UCSD-AML1 (cell line): Measurements from ENCODE around the gene MPP7.
A peak's percentile ranks its signal among the peaks of the same experiment; 100 is the strongest.
"Not testable (repeated sequence)": the region's sequence is repeated elsewhere in the genome, so short reads cannot be mapped to it uniquely, and the experiment has no call there.

Experiments used
- DNase-seq: peaks from one replicate; lab custom pipeline; 2025; ENCODE audit not compliant: unreplicated experiment; lab: John Stamatoyannopoulos, UW

Gene MPP7

DNA sequence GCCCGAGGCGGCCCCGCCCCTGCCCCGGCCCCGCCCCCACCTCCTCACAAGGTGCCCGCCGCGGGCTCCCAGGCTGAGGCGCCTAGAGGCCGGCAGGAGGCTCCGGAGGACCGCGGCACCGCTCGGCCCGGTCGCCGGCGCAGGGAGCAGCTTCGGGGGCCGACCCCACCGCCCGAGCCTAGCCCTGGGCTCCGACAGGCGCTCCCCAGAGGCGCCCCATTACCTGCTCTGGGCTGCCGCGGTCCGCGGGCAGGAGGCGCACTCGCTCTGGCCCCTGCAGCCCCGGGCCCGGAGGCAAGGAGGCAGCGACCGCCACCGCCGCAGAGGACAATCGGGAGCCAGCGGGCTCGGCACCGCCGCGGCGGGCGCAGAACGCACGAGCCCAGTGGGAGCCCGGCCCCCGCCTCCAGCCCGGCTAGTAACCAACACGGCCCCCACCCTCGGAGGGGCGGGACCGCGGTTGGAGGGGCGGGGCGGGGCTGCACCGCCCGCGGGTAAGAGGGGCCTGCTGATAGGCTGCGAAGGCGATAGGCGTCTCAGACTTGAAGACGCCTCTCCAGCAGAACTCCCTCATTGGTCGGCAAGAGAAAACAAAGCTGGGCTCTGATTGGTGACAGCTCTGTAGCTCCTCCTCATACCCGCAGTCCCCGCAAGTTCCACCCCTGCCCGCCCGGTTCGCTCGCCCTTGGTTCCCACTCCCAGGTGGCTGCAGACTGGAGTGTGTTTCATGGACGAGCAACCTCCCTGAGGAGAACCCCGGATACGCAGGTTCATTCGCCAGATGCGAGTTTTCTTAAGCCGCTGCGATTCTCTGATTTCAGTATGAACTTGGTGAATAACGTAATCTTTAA, at the start of gene MPP7:
TSS of gene MPP7 (minus strand) at position 427 of the 851 bp plus-strand sequence. CDS start 64,460 bp downstream, outside the sequence.
- DNase-seq: peak; percentile 92

DNA sequence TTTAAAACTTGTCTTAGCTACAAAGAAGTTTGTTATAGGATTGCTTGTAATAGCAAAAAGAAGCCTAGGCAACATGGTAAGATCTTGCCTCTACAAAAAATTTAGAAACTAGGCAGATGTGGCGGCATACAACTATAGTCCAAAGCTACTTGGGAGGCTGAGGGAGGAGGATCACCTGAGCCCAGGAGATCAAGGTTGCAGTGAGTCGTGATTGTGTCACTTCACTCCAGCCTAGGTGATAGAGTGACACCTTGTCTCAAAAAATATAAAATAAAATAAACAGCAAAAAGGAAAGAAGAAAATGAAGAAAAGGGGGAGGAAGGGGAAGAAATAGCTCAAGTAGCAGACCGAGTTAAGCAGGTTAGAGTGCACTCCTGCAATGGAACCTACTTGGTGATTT, 47.0 kb upstream of the MPP7 start:
- no peak for DNase-seq

DNA sequence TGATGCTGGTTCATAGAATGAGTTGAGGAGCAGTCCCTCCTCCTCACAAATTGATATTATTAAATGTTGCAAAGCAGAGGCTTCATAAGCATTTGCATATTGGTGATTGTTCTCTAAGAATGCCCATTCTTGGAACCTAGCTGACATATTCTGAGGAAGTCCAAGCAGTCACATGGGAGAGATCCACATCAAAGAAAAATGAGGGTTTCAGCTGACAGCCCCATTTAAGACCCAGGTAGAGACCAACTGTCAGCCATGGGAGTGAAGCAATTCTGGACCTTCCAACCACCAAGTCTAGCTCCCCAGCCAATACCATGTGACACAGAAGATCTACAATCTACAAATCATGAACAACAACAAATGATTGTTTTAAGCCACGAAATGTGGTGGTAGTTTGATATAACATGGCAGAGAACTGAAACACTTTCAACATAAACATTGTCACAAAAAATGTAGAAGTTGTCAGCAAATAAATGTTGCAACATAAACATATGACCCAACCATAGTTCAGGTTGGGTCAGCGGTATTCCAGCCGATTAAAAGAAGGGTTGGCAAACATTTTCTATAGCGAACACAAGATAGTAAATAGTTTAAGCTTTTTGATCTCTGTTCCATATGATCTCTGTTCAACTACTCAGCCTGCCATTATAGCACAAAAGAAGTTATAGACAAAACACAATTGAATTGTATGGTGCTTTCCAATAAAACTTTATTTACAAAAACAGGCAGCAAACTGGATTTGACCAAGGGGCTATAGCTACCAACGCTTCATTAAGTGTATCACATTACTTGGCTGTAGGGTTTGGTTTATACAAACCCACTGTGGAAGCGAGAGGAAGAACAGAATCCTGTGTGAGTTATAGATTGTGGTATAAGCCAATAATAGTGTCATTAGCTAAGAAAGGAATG, 41.4 kb upstream of the MPP7 start:
- no peak for DNase-seq

DNA sequence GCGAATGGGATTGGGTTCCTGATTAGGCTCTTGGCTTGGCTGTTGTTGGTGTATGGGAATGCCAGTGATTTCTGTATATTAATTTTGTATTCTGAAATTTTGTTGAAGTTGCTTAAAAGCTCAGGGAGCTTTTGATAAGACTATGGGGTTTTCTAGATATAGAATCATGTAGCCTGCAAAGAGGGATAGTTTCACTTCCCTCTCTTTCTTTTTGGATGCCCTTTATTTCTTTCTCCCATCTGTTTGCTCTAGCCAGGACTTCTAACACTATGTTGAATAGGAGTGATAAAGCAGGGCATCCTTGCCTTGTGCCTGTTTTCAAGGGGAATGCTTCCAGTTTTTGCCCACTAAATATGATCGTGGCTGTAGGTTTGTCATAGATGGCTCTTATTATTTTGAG, 40.4 kb upstream of the MPP7 start:
- no peak for DNase-seq

DNA sequence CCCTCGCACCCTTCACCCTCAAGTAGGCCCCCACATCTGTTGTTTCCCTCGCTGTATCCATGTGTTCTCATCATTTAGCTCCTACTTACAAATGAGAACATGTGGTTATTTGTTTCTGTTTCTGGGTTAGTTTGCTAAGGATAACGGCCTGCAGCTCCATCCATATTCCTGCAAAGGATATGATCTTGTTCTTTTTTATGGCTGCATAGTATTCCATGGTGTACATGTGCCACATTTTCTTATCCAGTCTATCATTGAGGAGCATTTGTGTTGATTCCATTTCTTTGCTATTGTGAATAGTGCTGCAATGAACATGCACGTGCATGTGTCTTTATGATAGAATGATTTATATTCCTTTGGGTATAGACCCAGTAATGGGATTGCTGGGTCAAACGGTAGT, 38.8 kb upstream of the MPP7 start:
- DNase-seq: not testable (repeated sequence)

DNA sequence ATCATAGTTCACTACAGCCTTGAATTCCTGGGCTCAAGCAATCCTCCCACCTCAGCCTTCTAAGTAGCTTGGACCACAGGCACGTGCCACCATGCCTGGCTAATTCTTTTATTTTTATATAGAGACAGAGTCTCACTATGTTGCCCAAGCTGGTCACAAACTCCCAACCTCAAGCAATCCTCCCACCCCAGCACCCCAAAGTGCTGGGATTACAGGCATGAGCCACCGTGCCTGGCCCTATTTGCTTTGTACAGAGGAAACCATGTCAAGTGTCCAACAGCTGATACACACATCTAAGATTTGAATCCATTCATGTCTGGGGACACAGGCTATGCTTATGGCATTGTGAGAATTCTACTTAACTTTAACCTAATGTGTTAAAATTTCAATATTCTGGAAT, 29.9 kb upstream of the MPP7 start:
- no peak for DNase-seq

DNA sequence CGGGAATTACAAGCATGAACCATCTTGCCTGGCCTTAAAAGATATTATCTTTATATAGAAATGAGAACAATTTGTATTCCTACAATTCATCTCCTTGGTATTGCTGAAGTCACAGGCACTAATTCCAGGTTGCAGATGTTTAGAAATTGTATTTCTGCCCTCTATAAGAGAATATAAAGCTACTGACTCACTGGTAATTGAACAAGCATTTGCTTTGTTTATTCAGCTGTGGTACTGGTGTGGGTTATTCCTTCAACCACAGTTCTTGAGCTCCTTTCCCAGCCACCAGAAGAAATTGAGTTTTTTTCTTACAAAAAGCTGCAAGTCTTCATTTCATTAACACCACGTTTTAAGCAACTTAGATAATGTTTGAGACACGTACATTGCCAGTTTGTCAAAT, 29.0 kb upstream of the MPP7 start:
- DNase-seq: no peak

DNA sequence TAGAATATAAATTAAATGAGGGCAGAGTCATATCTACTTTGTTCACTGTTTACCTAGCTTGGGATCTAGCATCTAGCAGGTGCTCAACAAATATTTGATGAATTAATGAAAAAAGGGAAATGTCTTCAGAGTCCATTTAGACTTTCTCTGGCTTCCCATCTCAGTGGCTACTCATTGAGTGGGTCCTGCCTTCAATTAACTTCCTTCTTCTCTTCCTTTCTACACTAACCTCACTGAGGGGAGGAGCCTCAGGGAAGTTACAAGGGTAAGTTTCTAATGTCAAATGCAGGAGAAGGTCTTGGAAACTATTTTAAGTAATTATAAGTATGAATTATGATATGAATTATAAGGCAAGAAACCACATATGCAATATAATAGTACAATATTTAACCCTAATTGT, 28.2 kb upstream of the MPP7 start:
- no peak for DNase-seq

DNA sequence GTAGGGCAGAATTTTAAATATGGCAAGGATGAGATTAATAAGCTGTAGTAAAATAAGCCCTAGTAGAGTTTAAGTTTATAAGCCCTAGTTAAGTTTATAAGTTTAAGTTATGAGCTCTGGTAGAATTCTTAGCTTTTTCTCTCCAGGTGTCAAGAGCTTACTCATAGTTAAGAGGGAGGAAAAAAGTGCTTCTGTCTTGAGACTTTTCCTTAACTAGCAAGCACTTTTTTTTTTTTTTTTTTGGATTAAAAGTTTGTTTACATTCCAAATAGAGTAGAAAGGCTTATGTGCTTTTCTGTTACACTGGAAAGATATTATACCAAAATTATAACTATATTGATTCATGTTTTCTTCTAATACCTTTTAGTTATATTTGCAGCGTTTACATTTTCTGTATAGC, 25.5 kb upstream of the MPP7 start:
- no peak for DNase-seq

DNA sequence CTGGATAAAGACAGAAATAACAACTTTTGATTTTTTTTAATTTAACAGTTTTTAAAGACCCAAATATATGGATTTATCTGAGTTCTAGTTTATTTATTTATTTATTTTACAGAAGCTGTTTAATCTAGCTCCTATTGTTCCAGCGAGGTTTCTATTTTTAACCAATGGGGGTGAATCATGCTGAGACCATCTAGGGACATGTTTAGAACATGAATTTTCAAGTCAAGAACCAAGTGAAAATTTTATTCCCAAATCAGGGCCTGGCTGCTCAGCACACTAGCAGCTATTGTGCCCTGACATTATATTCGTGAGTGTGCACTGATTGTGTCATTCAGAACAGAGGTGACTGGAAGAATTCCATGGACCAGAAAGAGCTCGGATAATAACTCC, 24.6 kb upstream of the MPP7 start:
- no peak for DNase-seq

DNA sequence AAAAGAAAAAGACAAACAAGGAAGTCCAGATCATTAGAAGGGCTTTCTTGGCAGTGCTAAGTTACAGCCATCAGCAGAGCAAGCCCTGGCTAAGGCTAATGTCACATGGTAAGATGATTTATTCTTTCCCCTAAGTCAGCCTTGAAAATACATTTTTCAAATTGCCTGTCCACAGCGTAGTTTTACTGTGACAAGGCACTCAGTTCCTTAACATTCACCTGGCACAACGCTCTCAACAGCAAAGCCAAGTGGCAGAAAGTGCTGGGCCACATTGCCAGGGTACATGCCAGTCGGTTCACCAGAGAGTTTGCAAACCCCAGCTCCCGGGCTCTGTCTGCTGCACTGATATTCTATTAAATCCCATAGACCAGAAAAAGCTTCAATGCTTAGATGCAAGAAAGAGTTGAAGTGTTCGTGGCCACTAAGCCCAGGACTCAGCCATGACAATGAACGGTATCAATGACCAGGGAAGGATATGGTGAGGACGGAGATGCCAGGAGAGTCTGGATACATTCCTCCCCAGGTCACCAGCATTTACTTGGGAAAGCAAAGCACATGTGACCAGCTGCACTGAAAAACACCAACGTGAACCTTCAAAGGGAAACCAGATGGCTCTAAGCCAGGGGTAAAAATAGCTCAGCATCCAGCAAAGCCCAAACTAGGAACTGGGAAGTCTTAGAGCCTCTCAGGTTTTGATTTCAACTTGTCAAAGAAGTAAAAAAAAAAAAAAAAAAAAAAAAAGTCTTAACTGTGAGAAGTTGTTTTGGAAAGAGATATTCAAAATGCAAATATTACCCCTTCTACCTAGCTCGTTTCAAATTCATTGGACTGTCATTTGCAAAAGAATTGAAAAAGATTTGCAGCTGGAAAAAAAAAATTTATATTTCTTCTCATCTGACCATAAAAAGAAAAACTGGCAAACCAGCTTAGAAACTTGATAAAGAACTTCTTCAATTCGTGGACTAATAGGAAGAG, 23.9 kb upstream of the MPP7 start:
- no peak for DNase-seq

DNA sequence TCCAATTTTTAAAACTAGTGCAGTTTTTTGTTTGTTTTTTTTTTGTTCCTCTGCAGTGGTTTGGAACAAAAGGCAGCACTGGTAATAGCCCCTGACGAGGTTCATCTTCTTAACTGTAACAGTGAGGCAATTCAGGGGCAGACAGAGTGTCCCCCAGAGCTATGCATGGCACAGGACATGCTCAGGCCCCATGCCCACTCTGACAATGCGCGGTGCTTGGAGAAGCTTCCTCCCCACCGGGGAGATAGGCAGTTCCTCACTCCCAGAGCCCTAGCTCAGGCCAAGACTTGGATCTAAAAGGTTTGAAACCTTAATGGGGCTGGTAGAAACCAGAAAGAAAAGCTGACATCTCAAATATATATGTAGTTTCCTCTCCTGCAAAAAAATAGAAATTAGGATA, 17.9 kb upstream of the MPP7 start:
- no peak for DNase-seq

DNA sequence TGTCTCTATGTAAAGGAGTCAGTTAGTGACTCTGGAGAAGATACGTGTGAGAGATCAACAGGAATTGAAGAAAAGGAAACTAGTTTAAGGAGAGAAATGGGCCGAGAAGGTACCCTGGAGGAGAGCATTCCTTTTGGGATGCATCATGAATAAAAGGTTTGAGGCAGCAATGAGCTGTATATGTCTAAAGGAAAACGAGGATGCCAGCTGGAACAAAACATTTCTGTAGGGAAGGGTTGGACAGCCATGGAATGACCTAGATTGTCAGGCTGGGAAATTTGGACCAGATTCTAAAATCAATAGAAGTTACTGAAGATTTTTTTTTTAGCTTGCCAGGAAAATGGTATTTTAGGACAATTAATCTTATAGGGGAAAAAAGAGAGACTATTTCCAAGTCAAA, 17.2 kb upstream of the MPP7 start:
- DNase-seq: no peak

DNA sequence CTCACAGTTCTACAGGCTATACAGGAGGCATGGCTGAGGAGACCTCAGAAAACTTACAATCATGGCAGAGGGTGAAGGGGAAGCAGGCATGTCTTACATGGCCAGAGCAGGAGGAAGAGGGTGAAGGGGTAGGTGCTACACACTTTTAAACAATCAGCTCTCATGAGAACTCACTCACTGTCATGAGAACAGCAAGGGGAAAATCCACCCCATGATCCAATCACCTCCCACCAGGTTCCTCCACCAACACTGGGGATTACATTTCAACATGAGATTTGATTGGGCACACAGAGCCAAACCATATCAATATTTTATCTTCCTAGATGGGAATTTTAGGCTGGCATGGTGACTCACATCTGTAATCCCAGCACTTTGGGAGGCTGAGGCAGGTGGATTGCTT, 16.2 kb upstream of the MPP7 start:
- DNase-seq: not testable (repeated sequence)

DNA sequence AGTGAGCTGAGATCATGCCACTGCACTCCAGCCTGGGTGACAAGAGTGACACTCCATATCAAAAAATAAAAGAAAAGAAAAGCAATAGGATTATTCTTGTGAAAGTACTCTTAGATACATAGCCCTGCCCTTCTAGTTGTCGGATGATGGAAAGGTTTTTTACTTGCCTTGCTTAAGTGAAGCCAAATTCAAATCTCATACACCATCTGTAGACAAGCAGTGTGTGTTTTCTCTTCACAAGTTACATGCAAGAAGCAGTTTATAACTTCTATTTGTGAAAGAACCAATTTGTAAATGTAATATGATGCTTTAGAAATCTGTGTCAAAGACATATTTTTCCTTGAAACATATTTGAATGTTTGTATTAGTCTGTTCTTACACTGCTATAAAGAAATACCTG, 15.8 kb upstream of the MPP7 start:
- no peak for DNase-seq

DNA sequence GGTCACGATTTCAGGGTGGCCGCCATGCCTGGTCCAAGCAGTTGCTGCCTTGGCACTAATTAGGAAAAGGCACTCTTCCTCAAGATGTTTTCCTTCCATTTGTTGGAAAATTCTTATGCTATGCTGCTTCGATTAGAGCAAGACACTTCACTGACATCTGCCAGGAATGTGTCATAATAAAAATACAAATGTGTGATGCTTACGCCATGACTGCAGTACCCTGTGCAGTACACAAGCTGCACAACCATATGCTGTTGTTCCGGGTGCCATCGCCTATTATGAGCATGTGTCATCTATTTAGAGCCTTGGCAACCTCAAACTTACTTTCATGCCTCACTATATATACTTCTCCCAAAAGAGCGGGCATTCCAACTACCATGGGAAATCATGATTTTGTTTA, 14.9 kb upstream of the MPP7 start:
- DNase-seq: no peak

DNA sequence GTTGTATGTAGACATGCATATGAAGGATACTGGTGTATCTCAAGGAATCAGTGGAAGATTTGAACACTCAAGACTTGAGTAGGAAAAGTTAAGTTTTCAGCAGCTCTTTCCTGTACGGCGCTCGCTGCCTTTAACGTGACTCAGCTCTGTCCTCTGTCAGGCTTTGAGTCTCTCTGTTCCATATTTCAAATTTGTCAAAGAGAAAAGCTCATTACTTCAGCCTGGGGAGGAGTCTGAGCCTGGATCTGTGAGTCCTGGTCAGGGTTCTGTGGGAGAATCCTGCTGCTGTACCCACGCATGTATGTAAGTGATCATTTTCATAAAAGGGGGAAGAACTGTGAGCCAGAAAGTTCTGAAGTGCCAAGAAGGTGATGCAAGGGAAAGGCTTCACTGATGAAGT, 13.8 kb upstream of the MPP7 start:
- DNase-seq: no peak

DNA sequence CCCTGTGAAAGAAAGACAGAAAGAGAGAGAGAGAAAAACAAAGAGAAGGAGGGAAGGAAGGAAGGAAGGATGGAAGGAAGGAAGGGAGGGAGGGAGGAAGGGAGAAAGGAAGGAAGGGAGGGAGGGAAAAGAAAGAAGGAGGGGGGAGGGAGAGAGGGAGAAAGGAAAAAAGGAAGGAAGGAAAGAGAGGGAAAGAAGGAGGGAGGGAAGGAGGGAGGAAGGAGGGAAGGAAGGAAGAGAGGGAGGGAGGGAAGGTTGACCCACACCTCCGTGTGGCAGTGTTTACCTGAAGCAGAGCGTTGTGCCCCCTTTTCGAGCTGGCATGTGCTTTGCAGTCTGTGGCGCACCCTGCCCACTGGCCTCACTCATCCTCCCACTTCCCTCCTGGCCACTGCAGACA, 12.3 kb upstream of the MPP7 start:
- DNase-seq: no peak

DNA sequence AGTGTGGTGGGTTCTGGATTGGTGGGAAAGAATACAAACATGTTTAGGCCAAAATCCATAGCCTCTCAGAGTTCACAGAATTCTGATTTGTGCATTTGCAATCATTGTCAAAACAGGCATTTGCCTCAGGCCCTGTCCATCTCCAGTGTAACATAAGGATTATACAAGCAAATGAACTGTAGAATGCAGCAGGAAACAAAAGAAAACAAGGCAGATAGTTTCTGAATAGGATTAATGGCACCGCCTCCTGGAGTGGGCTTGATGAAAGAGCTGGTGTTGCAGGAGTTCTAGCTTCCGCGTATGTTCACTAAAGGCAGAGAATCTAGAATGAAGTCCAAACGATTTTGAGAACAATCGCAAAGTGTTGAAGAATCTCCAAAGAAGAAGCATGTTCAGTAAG, 11.3 kb upstream of the MPP7 start:
- no peak for DNase-seq

DNA sequence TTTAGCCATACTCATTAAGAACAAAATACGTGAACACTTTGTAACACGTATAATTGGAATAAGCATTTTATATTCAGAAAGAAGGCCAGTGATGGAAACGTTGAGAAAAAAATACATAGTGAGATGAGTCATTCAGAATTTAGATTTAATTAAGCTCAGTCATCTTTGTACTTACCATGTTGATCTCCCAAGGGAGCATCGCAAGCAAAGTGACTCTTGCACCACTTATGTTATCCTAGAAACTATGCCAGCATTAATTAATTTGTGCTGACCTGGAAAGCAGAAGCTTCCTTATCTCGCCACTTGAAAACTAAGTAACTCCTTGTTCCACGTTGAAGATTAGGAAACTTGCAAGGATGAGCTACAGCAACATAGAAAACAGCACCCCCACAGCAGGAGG, 9.7 kb upstream of the MPP7 start:
- no peak for DNase-seq

DNA sequence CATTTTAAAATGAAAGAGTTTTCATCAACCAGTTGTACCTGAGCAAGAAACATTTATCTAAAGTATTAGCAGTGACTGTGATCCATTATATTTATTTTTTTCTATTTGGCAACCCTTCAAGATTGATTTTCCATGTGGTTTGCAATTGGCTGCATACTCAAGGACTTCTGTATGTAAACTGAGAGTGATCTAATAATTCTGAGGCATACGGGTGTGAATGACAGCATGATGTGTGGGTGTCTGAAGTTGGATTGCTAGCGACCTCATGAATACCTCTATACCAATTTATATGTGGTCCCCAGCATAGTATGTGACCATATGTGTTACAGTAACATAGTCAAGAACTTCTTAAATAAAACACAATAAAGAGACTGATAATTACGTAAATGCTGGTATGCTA, 8.2 kb upstream of the MPP7 start:
- no peak for DNase-seq
